KMS-11 (cell line): ENCODE data around the gene MEGF8.
"Not testable (repeated sequence)": the region's sequence is repeated elsewhere in the genome, so short reads cannot be mapped to it uniquely, and the experiment has no call there.

Experiments
- H2AFZ ChIP-seq: fragments of 200-600 bp; sonication (generic); 2 replicates; pipeline ENCODE4 v1.6.1; 2016; ENCODE audit warnings: antibody characterized with exemption, mixed run types, low read depth
- H3K27ac ChIP-seq: fragments of 200-600 bp; sonication (generic); 2 replicates; pipeline ENCODE4 v1.6.1; 2016; ENCODE audit warnings: mild to moderate bottlenecking, mixed run types
- H3K27me3 ChIP-seq: fragments of 200-600 bp; sonication (generic); 2 replicates; pipeline ENCODE4 v1.6.1; 2017; ENCODE audit warnings: mild to moderate bottlenecking, low read depth, mixed run types, moderate library complexity; ENCODE audit not compliant: insufficient read depth
- H3K36me3 ChIP-seq: fragments of 200-600 bp; sonication (generic); 2 replicates; pipeline ENCODE4 v1.6.1; 2017; ENCODE audit warnings: mild to moderate bottlenecking, mixed run types; ENCODE audit not compliant: insufficient read depth
- H3K4me1 ChIP-seq: fragments of 200-600 bp; sonication (generic); 2 replicates; pipeline ENCODE4 v1.6.1; 2016; ENCODE audit warnings: mild to moderate bottlenecking, low read depth, mixed run types; ENCODE audit not compliant: poor library complexity, severe bottlenecking
- H3K4me2 ChIP-seq: fragments of 200-600 bp; sonication (generic); 2 replicates; pipeline ENCODE4 v1.7.0; 2016; ENCODE audit warnings: mild to moderate bottlenecking, mixed run types
- H3K4me3 ChIP-seq: fragments of 200-600 bp; sonication (generic); IDR thresholded peaks from 2 replicates; pipeline ENCODE4 v1.6.1; 2017; ENCODE audit warnings: low read depth, low read length, mixed read lengths; ENCODE audit not compliant: insufficient read depth
- H3K79me2 ChIP-seq: fragments of 200-600 bp; sonication (generic); 2 replicates; pipeline ENCODE4 v1.6.1; 2016; ENCODE audit warnings: low read depth, mixed run types; ENCODE audit not compliant: insufficient read depth
- H3K9ac ChIP-seq: fragments of 200-600 bp; sonication (generic); 2 replicates; pipeline ENCODE4 v1.6.1; 2016; ENCODE audit warnings: mild to moderate bottlenecking, mixed run types
- H4K20me1 ChIP-seq: fragments of 200-600 bp; sonication (generic); 2 replicates; pipeline ENCODE4 v1.6.1; 2016; ENCODE audit warnings: mild to moderate bottlenecking, mixed run types; ENCODE audit not compliant: insufficient read depth
- TF ChIP-seq, protein P1 (sequence below): fragments of 200-600 bp; sonication (generic); conservative IDR thresholded peaks from 2 replicates; pipeline ENCODE4 v1.6.1; 2017; ENCODE audit warnings: low read depth, mild to moderate bottlenecking, antibody characterized with exemption, low read length, moderate library complexity, mixed read lengths

The MEGF8 gene

DNA sequence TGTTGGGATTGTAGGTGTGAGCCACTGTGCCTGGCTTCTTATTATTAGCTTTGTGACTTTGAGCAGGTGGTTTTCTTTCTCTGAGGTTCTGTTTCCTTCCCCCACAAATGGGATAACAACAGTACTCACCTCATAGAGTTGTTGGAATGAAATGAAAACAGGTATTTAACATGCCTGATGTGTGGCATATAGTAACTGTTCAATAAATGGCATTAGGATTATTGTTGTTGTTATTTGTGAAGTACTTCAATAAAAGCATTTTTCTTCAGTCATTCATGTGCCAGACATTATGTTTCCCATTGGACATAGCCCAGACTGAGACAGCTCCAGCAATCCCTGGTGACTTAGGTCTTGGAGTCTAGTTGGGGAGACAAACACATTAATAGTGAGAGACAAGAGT is 1.5 kb downstream of the MEGF8 start:
- H3K36me3 ChIP-seq = no peaks in the 10 kb centered on the region
- H3K79me2 ChIP-seq = no peaks in the 10 kb centered on the region
- no peaks in the 10 kb centered on the region for H4K20me1 ChIP-seq
- H3K9ac ChIP-seq = no peak overlapping the region
- H3K27ac ChIP-seq = no peak overlapping the region
- TF ChIP-seq, protein P1, sequence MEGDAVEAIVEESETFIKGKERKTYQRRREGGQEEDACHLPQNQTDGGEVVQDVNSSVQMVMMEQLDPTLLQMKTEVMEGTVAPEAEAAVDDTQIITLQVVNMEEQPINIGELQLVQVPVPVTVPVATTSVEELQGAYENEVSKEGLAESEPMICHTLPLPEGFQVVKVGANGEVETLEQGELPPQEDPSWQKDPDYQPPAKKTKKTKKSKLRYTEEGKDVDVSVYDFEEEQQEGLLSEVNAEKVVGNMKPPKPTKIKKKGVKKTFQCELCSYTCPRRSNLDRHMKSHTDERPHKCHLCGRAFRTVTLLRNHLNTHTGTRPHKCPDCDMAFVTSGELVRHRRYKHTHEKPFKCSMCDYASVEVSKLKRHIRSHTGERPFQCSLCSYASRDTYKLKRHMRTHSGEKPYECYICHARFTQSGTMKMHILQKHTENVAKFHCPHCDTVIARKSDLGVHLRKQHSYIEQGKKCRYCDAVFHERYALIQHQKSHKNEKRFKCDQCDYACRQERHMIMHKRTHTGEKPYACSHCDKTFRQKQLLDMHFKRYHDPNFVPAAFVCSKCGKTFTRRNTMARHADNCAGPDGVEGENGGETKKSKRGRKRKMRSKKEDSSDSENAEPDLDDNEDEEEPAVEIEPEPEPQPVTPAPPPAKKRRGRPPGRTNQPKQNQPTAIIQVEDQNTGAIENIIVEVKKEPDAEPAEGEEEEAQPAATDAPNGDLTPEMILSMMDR = no peak
- H3K4me1 ChIP-seq = peaks cover 12% of the 10 kb centered on the region
- no peak overlapping the region for H2AFZ ChIP-seq
- H3K27me3 ChIP-seq = peaks cover 3% of the 10 kb centered on the region; the same call in 1 of the 2 replicates
- no peak overlapping the region for H3K4me3 ChIP-seq
- H3K4me2 ChIP-seq = no peak overlapping the region; the same call in 1 of the 2 replicates

DNA sequence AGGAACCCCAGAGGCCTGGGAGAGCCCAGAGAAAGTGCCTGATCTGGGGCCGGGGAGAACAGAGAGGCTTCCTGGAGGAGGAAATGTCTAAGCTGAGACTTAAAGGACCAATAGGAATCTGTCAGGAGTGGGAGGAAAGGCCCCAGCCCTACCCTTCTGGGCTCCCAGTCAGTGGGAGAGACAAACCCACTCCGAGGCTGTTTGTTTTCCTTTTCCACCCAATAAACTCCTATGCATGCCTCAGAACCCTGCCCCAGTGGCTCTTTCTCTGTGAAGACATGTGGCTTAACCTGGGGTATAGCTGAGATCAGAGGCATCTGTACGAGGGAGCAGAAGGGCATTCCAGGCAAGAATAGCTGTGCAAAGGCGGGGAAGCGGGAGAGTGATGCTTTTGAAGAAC is 1.9 kb downstream of the MEGF8 start:
- no peaks in the 10 kb centered on the region for H3K36me3 ChIP-seq
- peaks cover under 1% of the 10 kb centered on the region; the same call in 1 of the 2 replicates for H3K27me3 ChIP-seq
- no peak overlapping the region for H3K27ac ChIP-seq
- no peak overlapping the region for H3K4me2 ChIP-seq
- no peak overlapping the region for H2AFZ ChIP-seq
- H3K4me1 ChIP-seq = peaks cover 12% of the 10 kb centered on the region
- H3K79me2 ChIP-seq = no peaks in the 10 kb centered on the region
- no peaks in the 10 kb centered on the region for H4K20me1 ChIP-seq
- no peak overlapping the region for H3K9ac ChIP-seq
- no peak overlapping the region for H3K4me3 ChIP-seq
- TF ChIP-seq, protein P1 = no peak

DNA sequence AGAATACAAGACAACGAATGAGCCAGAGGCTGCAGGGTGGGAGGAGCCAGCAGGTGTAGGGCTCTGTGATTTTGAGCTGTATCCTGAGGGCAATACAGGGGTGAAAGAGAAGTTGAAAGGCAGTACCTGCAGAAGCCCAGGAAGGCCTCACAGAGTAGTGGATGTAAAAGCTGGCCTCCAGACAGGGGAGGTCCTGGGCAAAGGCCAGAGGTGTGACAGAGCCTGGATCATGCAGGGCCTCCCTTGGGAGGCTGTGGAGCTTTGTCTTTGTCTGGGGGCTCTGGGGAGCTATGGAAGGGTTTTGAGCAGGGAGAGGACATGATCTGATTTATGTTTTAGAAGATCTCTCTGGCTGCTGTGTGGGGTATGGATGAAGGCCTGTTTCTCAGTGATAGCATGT is 2.7 kb downstream of the MEGF8 start:
- Histone ChIP-seq H2AFZ (no peak overlapping the region), H4K20me1 (no peaks in the 10 kb centered on the region), H3K4me2 (no peak overlapping the region), H3K4me3 (no peak overlapping the region), H3K9ac (no peak overlapping the region), H3K27ac (no peak overlapping the region), H3K4me1 (peaks cover 12% of the 10 kb centered on the region), H3K27me3 (no peaks in the 10 kb centered on the region; the same call in 1 of the 2 replicates), H3K79me2 (no peaks in the 10 kb centered on the region), H3K36me3 (no peaks in the 10 kb centered on the region)
- TF ChIP-seq, protein P1 = no peak

DNA sequence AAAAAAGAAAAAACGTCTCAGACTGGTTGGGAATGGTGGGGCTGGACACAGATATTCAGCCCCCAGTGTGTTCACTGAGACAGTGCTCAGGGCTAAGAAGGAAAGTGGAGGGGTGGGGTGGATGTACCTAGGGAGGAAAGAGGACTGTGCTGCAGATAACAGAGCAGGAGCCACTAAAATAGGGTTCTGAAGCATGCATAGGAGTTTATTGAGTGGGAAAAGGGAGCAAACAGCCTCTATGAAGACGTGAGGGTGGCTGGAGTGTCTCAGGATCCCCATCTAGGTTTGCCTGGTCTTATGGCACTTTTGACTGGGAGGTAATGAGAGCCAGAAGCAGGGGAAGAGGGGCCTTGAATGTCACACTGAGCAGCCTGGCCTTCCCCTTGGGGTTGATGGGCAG is 3.4 kb downstream of the MEGF8 start:
- TF ChIP-seq, protein P1 = no peak
- H3K36me3 ChIP-seq = no peaks in the 10 kb centered on the region
- H3K27me3 ChIP-seq = no peaks in the 10 kb centered on the region
- H3K4me1 ChIP-seq = peaks cover 12% of the 10 kb centered on the region
- no peak overlapping the region for H3K27ac ChIP-seq
- no peak overlapping the region for H3K4me2 ChIP-seq
- no peak overlapping the region for H3K9ac ChIP-seq
- no peaks in the 10 kb centered on the region for H4K20me1 ChIP-seq
- no peaks in the 10 kb centered on the region for H3K79me2 ChIP-seq
- no peak overlapping the region for H3K4me3 ChIP-seq
- no peak overlapping the region for H2AFZ ChIP-seq

DNA sequence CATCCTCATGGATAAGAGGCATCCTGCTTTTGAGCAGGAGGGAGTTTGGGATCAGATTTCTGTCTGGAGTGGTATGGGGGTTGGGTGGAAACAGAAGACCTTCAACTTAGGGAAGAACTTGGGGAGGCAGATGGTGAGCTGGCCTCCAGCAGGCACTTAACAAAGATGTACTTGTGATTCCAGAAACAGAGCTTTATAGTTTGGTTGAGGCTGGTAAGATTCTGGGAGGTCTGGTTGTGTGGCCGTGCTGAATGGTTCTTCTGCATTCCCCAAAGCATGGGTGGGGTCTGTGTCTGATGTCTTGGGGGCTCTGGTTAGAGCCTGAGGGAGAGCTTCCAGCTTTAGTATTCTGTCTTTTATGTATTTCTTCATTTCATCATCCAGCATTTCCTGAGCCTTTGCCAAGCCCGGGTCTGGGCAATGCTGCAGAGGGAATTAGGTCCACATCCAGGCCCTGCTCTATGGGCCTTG is 4.8 kb downstream of the MEGF8 start:
- H3K4me2 ChIP-seq = no peak overlapping the region

DNA sequence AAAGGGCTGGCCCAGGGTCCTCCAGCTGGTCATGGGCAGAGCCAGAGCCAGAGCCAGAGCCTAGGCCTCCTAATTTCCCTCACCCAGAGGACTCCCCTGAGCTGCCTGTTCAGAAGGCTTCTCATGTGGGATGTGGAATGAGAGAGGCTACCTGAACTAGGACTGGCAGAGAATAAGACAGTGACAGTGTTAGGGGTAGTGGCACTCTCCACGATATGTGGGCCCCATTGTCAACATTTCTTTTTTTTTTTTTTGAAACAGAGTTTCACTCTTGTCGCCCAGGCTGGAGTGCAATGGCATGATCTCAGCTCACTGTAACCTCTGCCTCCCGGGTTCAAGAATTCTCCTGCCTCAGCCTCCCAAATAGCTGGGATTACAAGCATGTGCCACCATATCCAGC is 5.9 kb downstream of the MEGF8 start:
- not testable (repeated sequence) for H3K27me3 ChIP-seq, H3K9ac ChIP-seq

More for the DNA sequence above, 4.8 kb downstream of the MEGF8 start:
- no peaks in the 10 kb centered on the region for H3K79me2 ChIP-seq
- H3K4me3 ChIP-seq = no peak overlapping the region
- no peak overlapping the region for H3K9ac ChIP-seq
- H4K20me1 ChIP-seq = no peaks in the 10 kb centered on the region
- H3K4me1 ChIP-seq = peaks cover 12% of the 10 kb centered on the region
- TF ChIP-seq, protein P1 = no peak
- no peaks in the 10 kb centered on the region for H3K36me3 ChIP-seq
- H3K27me3 ChIP-seq = no peaks in the 10 kb centered on the region
- no peak overlapping the region for H2AFZ ChIP-seq
- H3K27ac ChIP-seq = no peak overlapping the region

More for the DNA sequence above, 5.9 kb downstream of the MEGF8 start:
- H3K4me2 ChIP-seq, H4K20me1 ChIP-seq, H3K4me1 ChIP-seq, H3K36me3 ChIP-seq, H3K27ac ChIP-seq, H3K4me3 ChIP-seq, H3K79me2 ChIP-seq, H2AFZ ChIP-seq: not testable (repeated sequence)
